ENCODE measurements around the gene CHMP1B. TPM values are rescaled to one million over a fixed set of nuclear protein-coding genes. Genes with fewer than 3 reads are reported as not detected.

The CHMP1B gene
- total and polyA plus RNA-seq, 9 of the 15 experiments (the other 6 are each of a cell fraction or from before 2014, with no cell fraction given), result 12.3 to 29.9 (median 19.0) TPM

DNA sequence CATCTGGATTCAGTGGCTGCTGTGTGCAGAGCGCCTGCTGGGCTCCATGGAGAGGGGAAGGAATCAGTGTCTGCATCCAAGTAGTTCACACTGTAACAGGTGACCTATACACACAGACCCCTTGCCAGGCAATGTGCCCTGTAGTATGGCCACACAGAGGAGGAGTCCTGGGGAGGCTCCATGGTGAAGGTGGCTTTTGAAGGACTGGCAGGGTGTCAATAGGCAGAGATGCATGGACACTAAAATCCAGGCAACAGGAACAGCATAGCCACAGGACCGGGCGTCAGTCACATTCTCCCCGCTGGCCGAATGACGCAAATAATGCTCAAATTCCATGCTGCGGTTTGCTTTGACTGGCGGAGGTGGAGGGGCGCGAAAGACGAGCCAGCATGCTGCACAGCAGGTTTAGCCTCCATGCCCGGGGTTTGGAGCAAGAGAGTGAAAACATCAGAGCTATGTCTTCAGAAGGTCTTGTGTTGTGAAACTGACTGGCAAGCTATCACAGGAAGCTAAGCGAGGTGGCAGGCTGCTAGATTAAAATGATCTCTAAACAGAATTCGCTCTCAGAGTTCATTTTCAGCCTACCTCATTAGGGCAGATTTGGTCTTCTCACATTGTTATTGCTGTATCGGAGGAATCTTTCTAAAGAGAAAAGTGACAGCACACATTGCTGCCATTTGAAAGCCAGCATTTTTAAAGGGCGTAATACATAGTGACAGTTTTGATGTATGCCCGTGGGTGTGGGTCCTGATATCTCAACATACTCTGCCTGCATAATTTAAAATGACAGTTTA, 1.2 kb upstream of the CHMP1B start (continued):
- TF ChIP-seq NR2C1 (IDR thresholded peaks at IDR 0.05) (no peak; the same call in 1 of the 2 replicates), NR2C1 (tag; IDR thresholded peaks at IDR 0.05) (no peak), MEF2A (IDR thresholded peaks at IDR 0.05; ENCODE audit: control insufficient read depth, low read depth, low read length) (no peak), TAL1 (IDR thresholded peaks at IDR 0.05) (no peak), ZNF507 (tag; conservative IDR thresholded peaks at IDR 0.05) (no peak), TCF7 (IDR thresholded peaks at IDR 0.05; ENCODE audit: borderline replicate concordance) (no peak), HMGN3 (IDR thresholded peaks at IDR 0.05; ENCODE audit: borderline replicate concordance, extremely low read depth, insufficient read length, low read depth, low read length) (no peak), MTA2 (IDR thresholded peaks at IDR 0.05; ENCODE audit: low read depth) (no peak), ZNF668 (CRISPR knock-in tag; IDR thresholded peaks at IDR 0.05) (no peak), ZC3H4 (CRISPR knock-in tag; IDR thresholded peaks at IDR 0.05; ENCODE audit: borderline replicate concordance) (no peak), NRF1 (conservative IDR thresholded peaks at IDR 0.05 in 1 of 2, IDR thresholded peaks at IDR 0.05 in 1 of 2) (no peak), XRCC5 (IDR thresholded peaks at IDR 0.05; ENCODE audit: low read depth, low read length) (0 out of 2 replicates have a peak, but pooled peaks have one; percentile 46), ETV6 (IDR thresholded peaks at IDR 0.05; ENCODE audit: borderline replicate concordance in 1 of 2, low read depth in 2 of 2, low read length in 1 of 2) (no peak), ETV6 (CRISPR knock-in tag; IDR thresholded peaks at IDR 0.05; ENCODE audit: borderline replicate concordance) (no peak), U2AF1 (optimal IDR thresholded peaks at IDR 0.05; ENCODE audit: low read depth, low read length) (no peak), CSDE1 (IDR thresholded peaks at IDR 0.05) (no peak), NCOR1 (IDR thresholded peaks at IDR 0.05) (0 out of 2 replicates have a peak, but pooled peaks have one; percentile 12), OTX1 (CRISPR knock-in tag; IDR thresholded peaks at IDR 0.05) (no peak), CREBBP (IDR thresholded peaks at IDR 0.05; ENCODE audit: low read depth, low read length) (no peak), PYGO2 (tag; IDR thresholded peaks at IDR 0.05) (no peak), SMAD2 (IDR thresholded peaks at IDR 0.05; ENCODE audit: low read depth, low read length) (no peak)
- TF ChIP-seq, protein P1, sequence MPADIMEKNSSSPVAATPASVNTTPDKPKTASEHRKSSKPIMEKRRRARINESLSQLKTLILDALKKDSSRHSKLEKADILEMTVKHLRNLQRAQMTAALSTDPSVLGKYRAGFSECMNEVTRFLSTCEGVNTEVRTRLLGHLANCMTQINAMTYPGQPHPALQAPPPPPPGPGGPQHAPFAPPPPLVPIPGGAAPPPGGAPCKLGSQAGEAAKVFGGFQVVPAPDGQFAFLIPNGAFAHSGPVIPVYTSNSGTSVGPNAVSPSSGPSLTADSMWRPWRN (IDR thresholded peaks at IDR 0.05; ENCODE audit: low read depth), result no peak
- TF ChIP-seq, protein P2, sequence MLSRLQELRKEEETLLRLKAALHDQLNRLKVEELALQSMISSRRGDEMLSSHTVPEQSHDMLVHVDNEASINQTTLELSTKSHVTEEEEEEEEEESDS (CRISPR knock-in tag; IDR thresholded peaks at IDR 0.05), result no peak
- TF ChIP-seq, protein P3, sequence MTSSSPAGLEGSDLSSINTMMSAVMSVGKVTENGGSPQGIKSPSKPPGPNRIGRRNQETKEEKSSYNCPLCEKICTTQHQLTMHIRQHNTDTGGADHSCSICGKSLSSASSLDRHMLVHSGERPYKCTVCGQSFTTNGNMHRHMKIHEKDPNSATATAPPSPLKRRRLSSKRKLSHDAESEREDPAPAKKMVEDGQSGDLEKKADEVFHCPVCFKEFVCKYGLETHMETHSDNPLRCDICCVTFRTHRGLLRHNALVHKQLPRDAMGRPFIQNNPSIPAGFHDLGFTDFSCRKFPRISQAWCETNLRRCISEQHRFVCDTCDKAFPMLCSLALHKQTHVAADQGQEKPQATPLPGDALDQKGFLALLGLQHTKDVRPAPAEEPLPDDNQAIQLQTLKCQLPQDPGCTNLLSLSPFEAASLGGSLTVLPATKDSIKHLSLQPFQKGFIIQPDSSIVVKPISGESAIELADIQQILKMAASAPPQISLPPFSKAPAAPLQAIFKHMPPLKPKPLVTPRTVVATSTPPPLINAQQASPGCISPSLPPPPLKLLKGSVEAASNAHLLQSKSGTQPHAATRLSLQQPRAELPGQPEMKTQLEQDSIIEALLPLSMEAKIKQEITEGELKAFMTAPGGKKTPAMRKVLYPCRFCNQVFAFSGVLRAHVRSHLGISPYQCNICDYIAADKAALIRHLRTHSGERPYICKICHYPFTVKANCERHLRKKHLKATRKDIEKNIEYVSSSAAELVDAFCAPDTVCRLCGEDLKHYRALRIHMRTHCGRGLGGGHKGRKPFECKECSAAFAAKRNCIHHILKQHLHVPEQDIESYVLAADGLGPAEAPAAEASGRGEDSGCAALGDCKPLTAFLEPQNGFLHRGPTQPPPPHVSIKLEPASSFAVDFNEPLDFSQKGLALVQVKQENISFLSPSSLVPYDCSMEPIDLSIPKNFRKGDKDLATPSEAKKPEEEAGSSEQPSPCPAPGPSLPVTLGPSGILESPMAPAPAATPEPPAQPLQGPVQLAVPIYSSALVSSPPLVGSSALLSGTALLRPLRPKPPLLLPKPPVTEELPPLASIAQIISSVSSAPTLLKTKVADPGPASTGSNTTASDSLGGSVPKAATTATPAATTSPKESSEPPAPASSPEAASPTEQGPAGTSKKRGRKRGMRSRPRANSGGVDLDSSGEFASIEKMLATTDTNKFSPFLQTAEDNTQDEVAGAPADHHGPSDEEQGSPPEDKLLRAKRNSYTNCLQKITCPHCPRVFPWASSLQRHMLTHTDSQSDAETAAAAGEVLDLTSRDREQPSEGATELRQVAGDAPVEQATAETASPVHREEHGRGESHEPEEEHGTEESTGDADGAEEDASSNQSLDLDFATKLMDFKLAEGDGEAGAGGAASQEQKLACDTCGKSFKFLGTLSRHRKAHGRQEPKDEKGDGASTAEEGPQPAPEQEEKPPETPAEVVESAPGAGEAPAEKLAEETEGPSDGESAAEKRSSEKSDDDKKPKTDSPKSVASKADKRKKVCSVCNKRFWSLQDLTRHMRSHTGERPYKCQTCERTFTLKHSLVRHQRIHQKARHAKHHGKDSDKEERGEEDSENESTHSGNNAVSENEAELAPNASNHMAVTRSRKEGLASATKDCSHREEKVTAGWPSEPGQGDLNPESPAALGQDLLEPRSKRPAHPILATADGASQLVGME (CRISPR knock-in tag; IDR thresholded peaks at IDR 0.05), result no peak
